Body of pancreas (tissue), 4 donors: ENCODE measurements around the gene ANKRD44.

Source experiments
- CTCF ChIP-seq, 7 experiments: fragments of 450-650 bp in 4 of 7; fragments of 200-600 bp in 3 of 7; sonication (generic) in 3 of 7; IDR thresholded peaks; one replicate each; pipeline ENCODE4 v1.5.1; 2016 to 2019; ENCODE audit warnings: antibody characterized with exemption in 7 of 7
- POLR2A ChIP-seq, 3 donors: fragments of 450-650 bp; IDR thresholded peaks; one replicate each; pipeline ENCODE4 v1.6.1; 2016; ENCODE audit warnings: antibody characterized with exemption in 3 of 3, mild to moderate bottlenecking in 2 of 3

- TF ChIP-seq CTCF (IDR thresholded peaks at IDR 0.05) (no peak), POLR2A (IDR thresholded peaks at IDR 0.05) (no peak)
Observed at GRCh38 chr2:197071213-197071612, 239.4 kb downstream of the ANKRD44 start.
